Measurements from ENCODE around the gene SFXN2.
A peak's percentile ranks its signal among the peaks of the same experiment; 100 is the strongest.
"Not testable (repeated sequence)": the region's sequence is repeated elsewhere in the genome, so short reads cannot be mapped to it uniquely, and the experiment has no call there.

The SFXN2 gene

GRCh38 chr10:102714621-102715455 lies at the start of gene SFXN2:
Gene SFXN2, plus strand, starts transcription at chr10:102714636. Its CDS starts 12,001 bp downstream, at chr10:102726637.
- DNase-seq (ENCODE audit: low read depth, low spot score), result peak; percentile 20

- DNase-seq (ENCODE audit: low read depth, low spot score), result no peak
Observed at GRCh38 chr10:102665904-102666509, 48.4 kb upstream of the SFXN2 start.

DNA sequence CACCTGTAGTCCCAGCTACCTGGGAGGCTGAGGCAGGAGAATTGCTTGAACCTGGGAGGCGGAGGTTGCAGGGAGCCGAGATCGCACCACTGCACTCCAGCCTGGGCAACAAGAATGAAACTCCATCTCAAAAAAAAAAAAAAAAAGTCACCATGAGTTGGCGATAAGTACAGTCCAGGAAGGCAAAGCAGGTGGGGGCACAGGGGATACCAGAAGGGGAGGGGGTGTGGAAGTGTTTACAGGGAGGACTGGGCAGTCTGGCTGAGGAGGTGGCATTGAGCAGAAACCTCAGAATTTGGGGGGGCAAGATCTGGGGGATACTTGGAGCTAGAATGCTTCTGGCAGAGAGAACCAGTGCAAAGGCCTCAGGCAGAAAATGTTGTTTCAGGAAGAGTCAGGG lies 47.0 kb upstream of the SFXN2 start:
- not testable (repeated sequence) for DNase-seq (ENCODE audit: low read depth, low spot score)

DNA sequence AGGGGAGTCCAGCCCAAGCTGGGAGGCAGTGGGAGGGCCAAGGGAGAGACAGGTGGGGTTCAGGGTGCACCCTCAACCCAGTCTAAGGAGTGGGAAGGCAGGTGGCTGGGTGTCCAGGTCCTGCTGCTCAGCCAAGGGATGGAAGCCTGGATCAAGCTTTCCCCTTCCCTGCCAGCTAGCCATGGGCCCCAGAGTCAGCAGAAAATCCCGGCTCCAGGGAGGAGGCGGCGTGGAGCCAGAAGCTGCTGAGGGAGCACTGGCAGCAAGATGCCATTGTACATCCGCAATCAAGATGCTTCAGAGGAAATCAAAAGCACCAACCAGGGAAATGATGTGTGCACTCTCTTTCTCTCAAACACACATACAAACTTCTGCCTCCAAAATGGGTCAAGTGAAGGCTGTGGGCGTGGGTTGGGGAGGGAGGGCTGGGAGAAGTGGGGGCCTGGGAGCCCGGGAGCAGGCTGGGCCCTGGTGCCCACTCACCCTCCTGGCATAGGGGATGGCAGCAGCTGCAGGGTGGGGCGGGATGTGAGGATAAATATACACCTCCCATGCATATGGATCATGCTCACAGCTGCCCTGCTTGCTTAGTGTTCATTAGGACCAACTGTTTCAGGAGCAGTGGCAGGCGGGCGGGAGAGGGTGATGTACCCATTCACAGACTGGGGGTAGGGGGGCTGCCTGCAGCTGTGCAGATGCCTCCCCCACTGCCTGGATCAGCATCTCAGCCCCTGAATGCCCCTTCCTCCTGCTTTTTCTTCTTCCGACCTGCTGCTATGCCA lies 45.9 kb upstream of the SFXN2 start:
- DNase-seq (ENCODE audit: low read depth, low spot score), result no peak

DNA sequence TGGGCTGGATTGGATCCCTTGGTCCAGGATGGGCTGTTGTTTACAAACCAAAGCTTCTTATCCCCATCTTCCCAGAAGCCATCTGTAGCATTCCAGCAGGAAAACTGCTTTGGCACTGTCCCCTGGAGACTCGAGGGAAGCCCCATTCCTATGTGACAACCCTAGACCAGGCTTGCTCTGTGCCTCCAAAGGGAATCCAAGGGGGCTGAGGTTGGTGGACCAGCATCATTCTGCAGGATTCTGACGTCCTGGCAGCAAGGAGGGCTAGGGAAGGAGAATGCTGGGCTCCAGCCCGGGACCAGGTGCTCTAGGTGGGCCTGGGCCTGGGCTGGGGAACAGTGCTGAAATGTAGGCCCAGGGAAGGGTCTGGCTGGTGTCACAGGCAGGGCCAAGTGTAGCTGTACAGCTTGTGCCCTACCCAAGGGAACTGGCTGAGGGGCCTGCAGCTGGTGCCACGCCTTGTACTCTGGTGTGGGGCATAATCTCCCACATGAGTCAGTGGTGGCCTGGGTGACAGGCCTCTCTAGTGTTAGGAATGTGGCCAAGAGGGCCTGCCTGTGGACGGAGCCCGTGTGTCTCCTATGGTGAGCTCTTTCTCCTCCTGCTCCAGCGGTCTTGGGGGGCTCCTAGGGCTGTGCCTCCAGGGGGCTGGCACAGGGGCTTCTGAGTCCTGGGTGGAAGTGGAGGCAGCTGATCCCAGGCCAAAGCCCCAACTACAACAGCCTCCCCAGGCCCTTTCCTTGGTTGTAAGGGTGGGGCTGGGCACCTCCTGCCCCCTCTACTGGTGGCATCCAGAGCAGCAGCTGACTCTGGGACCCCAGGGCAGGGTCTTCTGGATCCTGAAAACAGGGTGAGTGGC lies 45.0 kb upstream of the SFXN2 start:
- no peak for DNase-seq (ENCODE audit: low read depth, low spot score)

- DNase-seq (ENCODE audit: low read depth, low spot score), result no peak
Observed at GRCh38 chr10:102670065-102670670, 44.3 kb upstream of the SFXN2 start.

- no peak for DNase-seq (ENCODE audit: low read depth, low spot score)
Observed at GRCh38 chr10:102670871-102671434, 43.5 kb upstream of the SFXN2 start.

DNA sequence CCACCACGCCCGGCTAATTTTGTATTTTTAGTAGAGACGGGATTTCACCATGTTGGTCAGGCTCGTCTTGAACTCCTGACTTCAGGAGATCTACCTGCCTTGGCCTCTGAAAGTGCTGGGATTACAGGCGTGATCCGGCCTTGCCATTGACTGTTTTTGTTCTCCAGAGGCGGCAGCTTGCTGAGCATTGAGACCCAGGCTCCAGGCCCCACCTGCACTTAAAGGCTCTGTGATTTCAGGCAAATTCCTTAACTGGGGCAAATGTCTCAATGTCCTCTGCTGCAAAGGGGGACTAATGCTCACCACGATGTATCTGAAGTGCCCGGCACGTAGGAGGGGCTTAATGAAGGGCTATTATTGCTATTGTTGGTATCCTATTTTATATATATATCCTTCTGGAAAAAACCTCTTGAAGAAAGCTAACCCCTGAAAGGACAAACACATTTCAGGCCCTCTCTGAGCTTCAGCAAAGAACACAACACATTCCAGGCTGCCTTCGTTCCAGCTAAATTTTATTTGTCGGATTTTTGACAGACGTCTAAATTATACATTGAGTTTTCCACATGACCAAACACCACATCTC lies 41.1 kb upstream of the SFXN2 start:
- DNase-seq (ENCODE audit: low read depth, low spot score), result no peak

DNA sequence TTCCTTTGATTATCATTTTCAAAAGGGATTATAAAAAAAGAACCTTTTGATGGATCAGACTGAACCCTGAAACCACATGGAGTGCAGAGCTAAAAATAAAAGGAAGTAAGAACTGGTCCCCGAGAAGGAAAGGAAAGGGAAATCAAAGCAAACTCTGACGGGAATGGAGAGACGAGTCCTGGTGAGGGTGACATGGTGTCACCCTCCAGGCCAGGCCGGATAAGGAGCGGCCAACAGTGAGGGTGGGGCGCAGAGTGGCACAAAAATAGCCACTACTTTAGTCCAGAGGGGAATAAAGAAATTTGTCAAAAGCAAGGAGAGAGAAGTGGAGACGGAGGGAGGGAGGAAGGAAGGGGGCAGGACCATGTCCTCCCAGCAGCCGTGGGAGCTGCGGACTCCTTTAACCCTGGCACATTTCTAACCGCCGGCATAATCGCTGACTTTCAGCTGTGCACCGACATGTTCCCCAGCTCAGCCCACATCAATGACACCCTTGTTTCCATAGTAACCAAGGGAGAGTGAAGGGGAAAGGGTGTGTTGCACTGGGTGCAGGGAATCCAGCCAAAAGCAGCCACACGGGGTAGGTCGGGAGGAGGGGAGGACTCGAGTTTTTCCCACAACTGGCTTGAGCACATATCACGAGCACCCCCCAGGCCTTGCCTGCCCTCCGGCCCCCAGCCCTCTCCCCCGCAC lies 40.5 kb upstream of the SFXN2 start:
- peak; percentile 36 for DNase-seq (ENCODE audit: low read depth, low spot score)

DNA sequence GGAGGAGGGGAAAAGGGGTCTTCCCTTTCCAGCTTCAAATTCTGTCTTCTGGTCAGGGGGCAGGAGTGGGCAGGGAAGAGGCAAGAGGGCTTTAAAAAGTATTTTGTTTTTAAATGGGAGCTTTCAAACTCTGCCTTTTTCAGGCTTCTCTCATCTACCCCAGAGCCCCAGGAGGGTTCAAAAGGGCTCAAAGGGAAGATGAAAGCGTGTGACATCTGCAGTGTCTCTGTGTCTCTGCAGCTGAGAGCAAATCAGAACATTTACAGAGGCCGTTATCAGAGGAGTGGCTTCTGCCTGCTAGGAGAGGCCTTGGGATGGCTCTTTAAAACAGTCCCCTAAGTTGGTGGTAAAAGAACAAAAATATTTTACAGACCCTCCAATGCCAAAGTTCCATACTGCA lies 39.9 kb upstream of the SFXN2 start:
- DNase-seq (ENCODE audit: low read depth, low spot score), result no peak

- no peak for DNase-seq (ENCODE audit: low read depth, low spot score)
Observed at GRCh38 chr10:102675011-102675665, 39.3 kb upstream of the SFXN2 start.

DNA sequence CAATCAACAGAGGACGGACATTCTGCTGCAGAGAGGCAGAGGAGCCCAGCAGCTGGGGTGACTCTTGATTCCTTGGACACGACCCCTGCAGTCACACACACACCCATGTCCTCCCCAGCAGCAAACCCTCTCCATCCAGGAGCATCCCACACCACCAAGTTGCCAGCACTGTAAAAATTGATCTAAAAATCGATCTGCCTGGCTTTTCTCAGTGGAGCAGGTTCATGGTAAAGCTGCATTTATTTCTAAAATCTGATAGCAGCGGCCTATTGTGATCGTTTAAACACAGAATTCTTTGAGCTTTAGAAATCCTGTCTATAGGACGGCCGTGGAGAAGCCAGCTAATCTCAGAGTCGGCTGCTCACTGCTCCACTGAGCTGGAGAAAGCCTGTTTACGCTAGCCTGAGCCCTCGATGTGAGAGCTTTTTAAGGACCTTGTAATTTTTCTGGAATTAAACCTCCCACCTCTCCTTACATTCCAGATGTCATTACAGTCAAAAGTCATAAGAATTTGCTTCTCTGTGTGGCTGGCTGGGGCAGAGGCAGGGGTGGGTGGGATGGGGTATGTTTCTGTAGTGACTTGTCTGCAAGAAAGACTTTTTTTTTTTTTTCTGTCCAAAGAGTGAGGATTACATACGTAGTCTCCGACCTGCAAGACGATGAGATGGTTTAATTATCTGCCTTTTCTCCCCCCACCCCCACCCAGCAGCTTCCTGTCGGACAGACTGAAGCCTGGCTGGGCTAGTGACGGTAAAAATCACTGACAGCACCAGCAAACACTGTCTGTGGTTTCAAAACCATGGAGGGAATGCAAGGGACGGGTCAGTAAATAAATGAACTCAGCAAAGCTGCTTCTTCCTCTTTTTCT lies 38.5 kb upstream of the SFXN2 start:
- no peak for DNase-seq (ENCODE audit: low read depth, low spot score)

DNA sequence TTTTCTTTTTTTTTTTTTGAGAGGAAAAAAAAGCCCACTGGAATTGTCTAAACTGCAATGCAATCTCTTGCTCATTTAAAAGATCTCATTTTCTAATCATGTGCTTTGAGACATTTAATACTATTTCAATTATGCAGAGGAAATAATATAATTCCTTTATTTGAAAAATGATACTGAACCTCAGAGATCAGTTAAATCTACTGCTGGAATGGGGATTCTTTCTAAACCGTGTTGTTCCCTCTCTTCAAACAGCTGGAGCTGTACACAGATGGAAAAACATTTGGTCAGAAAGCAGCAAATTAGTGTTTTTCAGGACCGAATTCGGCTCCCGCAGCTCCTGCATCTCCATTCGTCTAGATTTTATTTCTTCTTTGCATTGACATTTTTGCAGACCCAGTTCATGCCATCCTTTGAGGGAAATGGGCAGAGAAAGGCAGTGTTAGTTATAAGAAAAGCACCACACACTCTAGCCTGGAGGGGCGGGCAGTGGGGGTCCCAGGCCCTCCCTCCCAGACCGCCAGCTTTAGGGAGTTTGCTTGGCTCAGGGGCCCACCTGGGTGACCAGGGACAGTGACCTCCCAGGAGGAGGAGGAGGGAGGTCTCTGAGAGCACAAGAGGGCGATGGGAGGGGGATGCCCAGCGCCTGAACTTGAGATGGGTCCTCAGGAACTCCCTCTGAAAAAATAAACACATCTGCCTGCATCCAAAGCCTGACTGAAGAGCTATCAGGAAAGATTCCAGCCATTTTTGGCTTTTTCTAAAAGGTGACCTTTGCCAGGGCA lies 37.7 kb upstream of the SFXN2 start:
- DNase-seq (ENCODE audit: low read depth, low spot score), result no peak

- no peak for DNase-seq (ENCODE audit: low read depth, low spot score)
Observed at GRCh38 chr10:102677331-102678067, 36.9 kb upstream of the SFXN2 start.

GRCh38 chr10:102678068-102678400 lies 36.4 kb upstream of the SFXN2 start:
- no peak for DNase-seq (ENCODE audit: low read depth, low spot score)

- no peak for DNase-seq (ENCODE audit: low read depth, low spot score)
Observed at GRCh38 chr10:102678842-102679289, 35.6 kb upstream of the SFXN2 start.

- no peak for DNase-seq (ENCODE audit: low read depth, low spot score)
Observed at GRCh38 chr10:102679596-102679995, 34.8 kb upstream of the SFXN2 start.

Measured in activated CD4-positive, CD25-positive, alpha-beta regulatory T cell treated with anti-CD3 and anti-CD28 coated beads, Interleukin-2, amount 50 U/mL, for 16 hours (primary cell).